Nephron progenitor cell (in vitro differentiated cells): ENCODE results near the gene FRAT2.

Experiments
- DNase-seq: peaks from one replicate; pipeline ENCODE4 v3.0.0; 2021
- H3K27ac Mint-ChIP-seq: 2 replicates; pipeline ENCODE4 v1.8.0; 2021; ENCODE audit warnings: mild to moderate bottlenecking, moderate library complexity, mixed read lengths
- H3K27me3 Mint-ChIP-seq: 2 replicates; pipeline ENCODE4 v1.8.0; 2021; ENCODE audit warnings: mild to moderate bottlenecking, low read depth, mixed read lengths; ENCODE audit not compliant: poor library complexity
- H3K36me3 Mint-ChIP-seq: 2 replicates; pipeline ENCODE4 v1.8.0; 2021; ENCODE audit warnings: low read depth, mixed read lengths
- H3K4me1 Mint-ChIP-seq: 2 replicates; pipeline ENCODE4 v1.8.0; 2021; ENCODE audit warnings: mixed read lengths
- H3K4me3 Mint-ChIP-seq: 2 replicates; pipeline ENCODE4 v1.8.0; 2021; ENCODE audit warnings: mild to moderate bottlenecking, moderate library complexity, mixed read lengths
- H3K9me3 Mint-ChIP-seq: 2 replicates; pipeline ENCODE4 v1.8.0; 2021; ENCODE audit warnings: mild to moderate bottlenecking, moderate library complexity, mixed read lengths
- CTCF ChIP-seq: fragments of 200-600 bp; sonication (generic); IDR thresholded peaks from 2 replicates; pipeline ENCODE4 v1.5.0; 2021; ENCODE audit warnings: antibody characterized with exemption

Gene FRAT2

GRCh38 chr10:97333601-97334369 is 744 bp downstream of the FRAT2 start:
- peaks cover 18% of the 10 kb centered on the region for H3K36me3 Mint-ChIP-seq
- no peaks in the 10 kb centered on the region for H3K9me3 Mint-ChIP-seq
- H3K27me3 Mint-ChIP-seq: peaks cover 65% of the 10 kb centered on the region
- DNase-seq: peak; percentile 54
- H3K27ac Mint-ChIP-seq: no peak overlapping the region
- peak overlapping the region; percentile 87 for H3K4me3 Mint-ChIP-seq
- no peak for TF ChIP-seq CTCF
- peaks cover 52% of the 10 kb centered on the region for H3K4me1 Mint-ChIP-seq

GRCh38 chr10:97333351-97333600 is 1.3 kb downstream of the FRAT2 start:
- peaks cover 51% of the 10 kb centered on the region for H3K4me1 Mint-ChIP-seq
- H3K9me3 Mint-ChIP-seq: no peaks in the 10 kb centered on the region
- no peak for DNase-seq
- H3K36me3 Mint-ChIP-seq: peaks cover 20% of the 10 kb centered on the region
- peak overlapping the region; percentile 87 for H3K4me3 Mint-ChIP-seq
- H3K27ac Mint-ChIP-seq: no peak overlapping the region
- H3K27me3 Mint-ChIP-seq: peaks cover 60% of the 10 kb centered on the region
- no peak for TF ChIP-seq CTCF

- Mint-ChIP-seq H3K4me3 (peak overlapping the region; percentile 87), H3K36me3 (peaks cover 25% of the 10 kb centered on the region), H3K9me3 (no peaks in the 10 kb centered on the region), H3K27me3 (peaks cover 59% of the 10 kb centered on the region), H3K27ac (no peak overlapping the region), H3K4me1 (peaks cover 51% of the 10 kb centered on the region)
- TF ChIP-seq CTCF: no peak
- peak; percentile 23 for DNase-seq
These were observed 1.8 kb downstream of the FRAT2 start for GRCh38 chr10:97332591-97333350.

GRCh38 chr10:97331153-97331703 is 3.3 kb downstream of the FRAT2 start:
- H3K27me3 Mint-ChIP-seq: peaks cover 47% of the 10 kb centered on the region
- no peak overlapping the region for H3K27ac Mint-ChIP-seq
- H3K4me1 Mint-ChIP-seq: peaks cover 41% of the 10 kb centered on the region
- TF ChIP-seq CTCF: no peak
- H3K4me3 Mint-ChIP-seq: peak overlapping the region; percentile 56
- H3K36me3 Mint-ChIP-seq: peaks cover 25% of the 10 kb centered on the region
- no peaks in the 10 kb centered on the region for H3K9me3 Mint-ChIP-seq
- DNase-seq: no peak

- DNase-seq: no peak
- Mint-ChIP-seq H3K27ac (no peak overlapping the region), H3K36me3 (peaks cover 25% of the 10 kb centered on the region), H3K4me3 (no peak overlapping the region), H3K27me3 (peaks cover 35% of the 10 kb centered on the region), H3K4me1 (peaks cover 47% of the 10 kb centered on the region), H3K9me3 (no peaks in the 10 kb centered on the region)
- no peak for TF ChIP-seq CTCF
These were observed 4.8 kb downstream of the FRAT2 start for GRCh38 chr10:97329766-97330165.
